ENCODE data around the gene LMX1A. TPM values are rescaled to one million over a fixed set of nuclear protein-coding genes. Genes with fewer than 3 reads are reported as not detected.

Gene LMX1A
- total RNA-seq, 1 donor from 2014 or later, result 1.7 TPM

GRCh38 chr1:165182975-165183374 lies 173.5 kb downstream of the LMX1A start:
- Histone ChIP-seq H3K27ac (no peak overlapping the region), H3K9me3 (no peaks in the 10 kb centered on the region), H3K36me3 (no peaks in the 10 kb centered on the region), H3K4me1 (no peaks in the 10 kb centered on the region), H3K4me3 (no peak overlapping the region), H3K27me3 (no peaks in the 10 kb centered on the region)
- no peak for DNase-seq (ENCODE audit: low spot score in 2 of 2)
- intact Hi-C loops (cut with DNase I), result no loop called here
- TF ChIP-seq, protein P1, sequence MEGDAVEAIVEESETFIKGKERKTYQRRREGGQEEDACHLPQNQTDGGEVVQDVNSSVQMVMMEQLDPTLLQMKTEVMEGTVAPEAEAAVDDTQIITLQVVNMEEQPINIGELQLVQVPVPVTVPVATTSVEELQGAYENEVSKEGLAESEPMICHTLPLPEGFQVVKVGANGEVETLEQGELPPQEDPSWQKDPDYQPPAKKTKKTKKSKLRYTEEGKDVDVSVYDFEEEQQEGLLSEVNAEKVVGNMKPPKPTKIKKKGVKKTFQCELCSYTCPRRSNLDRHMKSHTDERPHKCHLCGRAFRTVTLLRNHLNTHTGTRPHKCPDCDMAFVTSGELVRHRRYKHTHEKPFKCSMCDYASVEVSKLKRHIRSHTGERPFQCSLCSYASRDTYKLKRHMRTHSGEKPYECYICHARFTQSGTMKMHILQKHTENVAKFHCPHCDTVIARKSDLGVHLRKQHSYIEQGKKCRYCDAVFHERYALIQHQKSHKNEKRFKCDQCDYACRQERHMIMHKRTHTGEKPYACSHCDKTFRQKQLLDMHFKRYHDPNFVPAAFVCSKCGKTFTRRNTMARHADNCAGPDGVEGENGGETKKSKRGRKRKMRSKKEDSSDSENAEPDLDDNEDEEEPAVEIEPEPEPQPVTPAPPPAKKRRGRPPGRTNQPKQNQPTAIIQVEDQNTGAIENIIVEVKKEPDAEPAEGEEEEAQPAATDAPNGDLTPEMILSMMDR (IDR thresholded peaks at IDR 0.05), result no peak

GRCh38 chr1:165179306-165179705 lies 177.2 kb downstream of the LMX1A start:
- no peaks in the 10 kb centered on the region for H3K9me3 ChIP-seq
- TF ChIP-seq, protein P1 (IDR thresholded peaks at IDR 0.05), result no peak
- no peak for DNase-seq (ENCODE audit: low spot score in 2 of 2)
- H3K4me1 ChIP-seq, result no peaks in the 10 kb centered on the region
- H3K27ac ChIP-seq, result no peak overlapping the region
- H3K4me3 ChIP-seq, result no peak overlapping the region
- intact Hi-C loops (cut with DNase I), result no loop called here
- H3K27me3 ChIP-seq, result no peaks in the 10 kb centered on the region
- H3K36me3 ChIP-seq, result no peaks in the 10 kb centered on the region

DNA sequence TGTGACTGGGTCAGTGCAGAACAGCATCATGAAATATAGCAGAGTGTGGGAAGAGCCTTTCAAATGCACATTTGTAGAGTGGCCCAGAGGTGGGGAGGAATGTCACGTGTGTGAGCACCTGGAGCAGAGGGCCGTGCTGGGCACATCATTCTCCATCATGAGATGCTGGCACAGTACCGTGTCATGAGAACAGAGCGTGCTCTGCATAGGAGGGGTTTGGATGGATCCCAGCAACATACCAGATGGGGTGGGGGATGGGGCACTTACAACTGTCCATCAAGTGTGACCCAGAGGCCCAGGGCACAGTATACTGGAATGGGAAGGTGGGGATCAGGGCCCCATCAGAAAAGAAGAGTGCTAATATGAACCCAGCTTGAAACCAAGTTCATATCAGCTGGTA lies 182.0 kb downstream of the LMX1A start:
- H3K4me3 ChIP-seq, result no peak overlapping the region
- H3K9me3 ChIP-seq, result no peaks in the 10 kb centered on the region
- DNase-seq (ENCODE audit: low spot score in 2 of 2), result no peak
- TF ChIP-seq, protein P1 (IDR thresholded peaks at IDR 0.05), result no peak
- H3K36me3 ChIP-seq, result no peaks in the 10 kb centered on the region
- no peak overlapping the region for H3K27ac ChIP-seq
- intact Hi-C loops (cut with DNase I), result no loop called here
- H3K27me3 ChIP-seq, result no peaks in the 10 kb centered on the region
- H3K4me1 ChIP-seq, result no peaks in the 10 kb centered on the region

DNA sequence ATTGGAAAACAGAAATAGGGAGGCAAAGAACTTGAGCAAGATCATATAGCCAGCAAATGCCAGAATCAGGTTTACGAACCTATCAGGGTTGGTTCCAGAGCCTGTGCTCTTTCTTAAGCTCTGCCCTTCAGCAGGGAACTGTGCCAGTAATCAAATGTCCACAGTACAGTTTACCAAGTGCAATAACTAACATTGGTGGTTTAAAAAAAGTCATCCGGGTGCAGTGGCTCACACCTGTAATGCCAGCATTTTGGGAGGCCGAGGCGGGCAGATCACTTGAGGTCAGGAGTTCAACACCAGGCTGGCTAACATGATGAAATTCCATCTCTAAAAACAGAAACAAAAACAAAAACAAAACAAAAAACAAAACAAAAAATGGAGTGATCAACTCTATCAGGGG lies 182.7 kb downstream of the LMX1A start:
- H3K9me3 ChIP-seq, result no peaks in the 10 kb centered on the region
- no peaks in the 10 kb centered on the region for H3K27me3 ChIP-seq
- no peaks in the 10 kb centered on the region for H3K4me1 ChIP-seq
- no peak for DNase-seq (ENCODE audit: low spot score in 2 of 2)
- TF ChIP-seq, protein P1 (IDR thresholded peaks at IDR 0.05), result no peak
- no peak overlapping the region for H3K4me3 ChIP-seq
- intact Hi-C loops (cut with DNase I), result no loop called here
- no peak overlapping the region for H3K27ac ChIP-seq
- no peaks in the 10 kb centered on the region for H3K36me3 ChIP-seq

GRCh38 chr1:165173409-165173808 lies 183.1 kb downstream of the LMX1A start:
- no peaks in the 10 kb centered on the region for H3K27me3 ChIP-seq
- H3K9me3 ChIP-seq, result no peaks in the 10 kb centered on the region
- no peak overlapping the region for H3K4me3 ChIP-seq
- no peaks in the 10 kb centered on the region for H3K4me1 ChIP-seq
- no peak for DNase-seq (ENCODE audit: low spot score in 2 of 2)
- no peak overlapping the region for H3K27ac ChIP-seq
- TF ChIP-seq, protein P1 (IDR thresholded peaks at IDR 0.05), result no peak
- intact Hi-C loops (cut with DNase I), result no loop called here
- H3K36me3 ChIP-seq, result no peaks in the 10 kb centered on the region

- Histone ChIP-seq H3K9me3 (no peaks in the 10 kb centered on the region), H3K4me3 (no peak overlapping the region), H3K36me3 (no peaks in the 10 kb centered on the region), H3K4me1 (no peaks in the 10 kb centered on the region), H3K27ac (no peak overlapping the region), H3K27me3 (no peaks in the 10 kb centered on the region)
- no peak for DNase-seq (ENCODE audit: low spot score in 2 of 2)
- intact Hi-C loops (cut with DNase I), result no loop called here
- TF ChIP-seq, protein P1 (IDR thresholded peaks at IDR 0.05), result no peak
Measured at GRCh38 chr1:165172666-165173065, 183.8 kb downstream of the LMX1A start.
